ENCODE data around the gene ZSWIM1. TPM values are rescaled to one million over a fixed set of nuclear protein-coding genes. Genes with fewer than 3 reads are reported as not detected.
A peak's percentile ranks its signal among the peaks of the same experiment; 100 is the strongest.

Gene ZSWIM1
- total and polyA plus RNA-seq, 2 of the 13 experiments (the other 11 are each of a cell fraction or from before 2014, with no cell fraction given): 9.5 to 11.7 TPM

DNA sequence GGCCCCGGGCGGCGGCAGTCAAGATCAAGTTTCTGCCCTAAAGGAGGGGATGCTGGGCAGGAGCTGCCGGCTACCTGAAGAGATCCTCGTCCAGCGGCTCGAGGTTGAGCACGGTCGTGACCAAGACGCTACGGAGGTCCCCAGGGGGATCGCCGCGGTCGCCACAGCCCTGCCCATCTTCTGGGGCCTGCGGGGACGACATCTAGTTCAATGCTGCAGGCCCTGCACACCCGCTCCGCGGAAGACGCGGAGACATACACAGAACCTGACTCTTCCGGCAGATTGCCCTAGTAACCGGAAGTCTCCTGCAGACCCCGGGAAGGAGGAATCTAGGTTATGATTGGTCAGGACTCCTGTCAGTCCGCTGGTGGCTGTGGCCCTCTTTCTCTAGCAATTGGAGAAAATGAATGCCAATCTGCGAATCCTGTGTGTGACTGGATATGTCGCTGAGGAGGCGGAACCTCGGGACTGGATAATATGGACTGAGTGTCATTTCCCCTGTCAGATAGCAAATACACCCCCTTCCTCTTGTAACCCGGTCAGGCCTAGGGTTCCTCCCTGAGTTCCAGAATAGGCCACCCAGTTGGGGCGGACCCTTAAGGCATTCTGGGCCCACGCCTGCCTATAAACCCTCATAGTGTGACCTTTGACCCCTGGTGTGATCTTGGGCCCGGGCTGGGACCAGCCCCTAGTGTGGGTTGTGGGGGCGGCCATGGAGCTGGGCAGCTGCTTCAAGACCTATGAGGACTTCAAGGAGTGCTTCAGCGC lies 23.7 kb upstream of the ZSWIM1 start, which contains the start of the genes ACOT8 and ZSWIM3 (continued):
- TF ChIP-seq SKIL (CRISPR knock-in tag; IDR thresholded peaks at IDR 0.05; ENCODE audit: borderline replicate concordance) (no peak), RBFOX2 (IDR thresholded peaks at IDR 0.05; ENCODE audit: low read depth, low read length) (peak; percentile 84), ZNF616 (CRISPR knock-in tag; IDR thresholded peaks at IDR 0.05; ENCODE audit: low read depth) (0 out of 2 replicates have a peak, but pooled peaks have one; percentile 59), ZNF280B (CRISPR knock-in tag; IDR thresholded peaks at IDR 0.05; ENCODE audit: borderline replicate concordance) (peak; percentile 64; the same call in 1 of the 2 replicates), ZNF354B (CRISPR knock-in tag; IDR thresholded peaks at IDR 0.05) (0 out of 2 replicates have a peak, but pooled peaks have one; percentile 74), HDAC6 (IDR thresholded peaks at IDR 0.05; ENCODE audit: low read depth, low read length) (no peak), XBP1 (CRISPR knock-in tag; IDR thresholded peaks at IDR 0.05) (0 out of 2 replicates have a peak, but pooled peaks have one; percentile 65), TBP (CRISPR knock-in tag; IDR thresholded peaks at IDR 0.05) (no peak), ZNF496 (CRISPR knock-in tag; IDR thresholded peaks at IDR 0.05; ENCODE audit: insufficient replicate concordance) (no peak), ZNF501 (CRISPR knock-in tag; IDR thresholded peaks at IDR 0.05) (peak; percentile 98), FOXK2 (IDR thresholded peaks at IDR 0.05) (peak; percentile 77), ZNF34 (CRISPR knock-in tag; IDR thresholded peaks at IDR 0.05; ENCODE audit: borderline replicate concordance) (no peak), ZNF770 (CRISPR knock-in tag; IDR thresholded peaks at IDR 0.05) (no peak; the same call in none of the 2 replicates), ZNF530 (CRISPR knock-in tag; IDR thresholded peaks at IDR 0.05; ENCODE audit: low read depth) (peak; percentile 38; the same call in 1 of the 2 replicates), ADNP (CRISPR knock-in tag; IDR thresholded peaks at IDR 0.05) (no peak), ZNF598 (CRISPR knock-in tag; IDR thresholded peaks at IDR 0.05; ENCODE audit: borderline replicate concordance) (peak; percentile 93), SYNCRIP (IDR thresholded peaks at IDR 0.05; ENCODE audit: insufficient read depth, low read depth, low read length) (no peak), ZIK1 (CRISPR knock-in tag; IDR thresholded peaks at IDR 0.05; ENCODE audit: borderline replicate concordance, low read depth) (0 out of 2 replicates have a peak, but pooled peaks have one; percentile 38), SKI (IDR thresholded peaks at IDR 0.05; ENCODE audit: partially characterized antibody) (no peak), KLF12 (CRISPR knock-in tag; IDR thresholded peaks at IDR 0.05; ENCODE audit: borderline replicate concordance) (peak; percentile 90; the same call in 1 of the 2 replicates), ZBTB38 (CRISPR knock-in tag; IDR thresholded peaks at IDR 0.05) (no peak), ZNF33A (CRISPR knock-in tag; IDR thresholded peaks at IDR 0.05; ENCODE audit: borderline replicate concordance) (no peak)
- TF ChIP-seq, protein P1, sequence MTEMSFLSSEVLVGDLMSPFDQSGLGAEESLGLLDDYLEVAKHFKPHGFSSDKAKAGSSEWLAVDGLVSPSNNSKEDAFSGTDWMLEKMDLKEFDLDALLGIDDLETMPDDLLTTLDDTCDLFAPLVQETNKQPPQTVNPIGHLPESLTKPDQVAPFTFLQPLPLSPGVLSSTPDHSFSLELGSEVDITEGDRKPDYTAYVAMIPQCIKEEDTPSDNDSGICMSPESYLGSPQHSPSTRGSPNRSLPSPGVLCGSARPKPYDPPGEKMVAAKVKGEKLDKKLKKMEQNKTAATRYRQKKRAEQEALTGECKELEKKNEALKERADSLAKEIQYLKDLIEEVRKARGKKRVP (CRISPR knock-in tag; IDR thresholded peaks at IDR 0.05): no peak
